A549 (cell line): Measurements from ENCODE around the gene CHFR. TPM values are rescaled to one million over a fixed set of nuclear protein-coding genes. Genes with fewer than 3 reads are reported as not detected.

Experiments used
- ATAC-seq, 2 experiments: fragments of 200-7000 bp in 1 of 2; fragments of >200 bp in 1 of 2; cut with Nextera tagmentation in 1 of 2; cut with Tn5 transposase in 1 of 2; 3 replicates each; pipeline versions ENCODE4 v1.8.0 to v1.9.1; 2018 to 2020; ENCODE audit warnings: mild to moderate bottlenecking in 1 of 2, moderate library complexity in 1 of 2
- CTCF ChIA-PET: fragments of 300-600 bp; sonication (Branson Sonifier 250); formaldehyde crosslinking; extraction: SDS; loops from one replicate; lab custom pipeline; 2021; ENCODE audit warnings: antibody characterized with exemption, inconsistent platforms; lab: Yijun Ruan, JAX
- POLR2A ChIA-PET: fragments of 350-600 bp; formaldehyde crosslinking; extraction: SDS; loops from one replicate; lab custom pipeline; 2021; ENCODE audit warnings: antibody characterized with exemption, inconsistent platforms; lab: Yijun Ruan, JAX
- DNase-seq, 2 experiments: peaks; one replicate each; pipeline versions ENCODE4 v3.0.0 to v3.0.0-alpha.2; 2011 to 2016; ENCODE audit warnings: low read depth in 1 of 2, low spot score in 1 of 2
- FAIRE-seq: peaks from 2 replicates; lab custom pipeline; 2011; peaks lifted over from hg19 to GRCh38; lab: Jason Lieb, UNC
- H3K27ac ChIP-seq, 2 experiments: fragments of >200 bp; sonication (Bioruptor Twin); formaldehyde crosslinking; 3 replicates each; pipeline ENCODE4 v1.5.1; 2016 to 2017
- H3K4me1 ChIP-seq: fragments of >200 bp; sonication (Bioruptor Twin); formaldehyde crosslinking; 3 replicates; pipeline ENCODE4 v1.6.1; 2016
- H3K4me2 ChIP-seq: fragments of >200 bp; sonication (Bioruptor Twin); formaldehyde crosslinking; 3 replicates; pipeline ENCODE4 v1.6.1; 2016
- H3K4me3 ChIP-seq: fragments of >200 bp; sonication (Bioruptor Twin); formaldehyde crosslinking; 3 replicates; pipeline ENCODE4 v1.5.1; 2016
- H3K9me3 ChIP-seq: fragments of >200 bp; sonication (Bioruptor Twin); formaldehyde crosslinking; 3 replicates; pipeline ENCODE4 v1.6.1; 2016
- CEBPB ChIP-seq, 2 experiments: fragments of >200 bp in 1 of 2; sonication (Bioruptor Twin) in 1 of 2; formaldehyde crosslinking in 1 of 2; IDR thresholded peaks; 2 replicates each; pipeline ENCODE4 v1.6.1; 2012 to 2016
- EHF ChIP-seq: fragments of 250-450 bp; sonication (Bioruptor Pico); IDR thresholded peaks from 2 replicates; pipeline ENCODE4 v1.5.0; 2020; ENCODE audit warnings: mild to moderate bottlenecking
- FOSB ChIP-seq: fragments of 250-450 bp; sonication (Bioruptor Pico); IDR thresholded peaks from 2 replicates; pipeline ENCODE4 v1.5.0; 2020; ENCODE audit warnings: mild to moderate bottlenecking, moderate library complexity
- FOXS1 ChIP-seq: fragments of 250-450 bp; sonication (Bioruptor Pico); IDR thresholded peaks from 2 replicates; pipeline ENCODE4 v1.5.0; 2020; ENCODE audit warnings: mild to moderate bottlenecking, moderate library complexity
- HDAC2 ChIP-seq: fragments of 200-600 bp; sonication (generic); IDR thresholded peaks from 2 replicates; pipeline ENCODE4 v1.6.1; 2016
- JUNB ChIP-seq: fragments of >200 bp; sonication (Bioruptor Twin); formaldehyde crosslinking; IDR thresholded peaks from 2 replicates; pipeline ENCODE4 v1.6.1; 2016
- MAZ ChIP-seq: fragments of 150-350 bp; IDR thresholded peaks from 2 replicates; pipeline ENCODE4 v1.6.1; 2014; ENCODE audit warnings: antibody characterized with exemption, low read depth, low read length, borderline replicate concordance
- POLR2A ChIP-seq: IDR thresholded peaks from 2 replicates; pipeline ENCODE4 v1.6.1; 2012; ENCODE audit warnings: mild to moderate bottlenecking, low read length
- RAD21 ChIP-seq, 2 experiments: fragments of >200 bp in 1 of 2; sonication (Bioruptor Twin) in 1 of 2; formaldehyde crosslinking in 1 of 2; IDR thresholded peaks in 1 of 2; conservative IDR thresholded peaks in 1 of 2; 2 replicates in 1 of 2; 3 replicates in 1 of 2; pipeline ENCODE4 v1.6.1; 2012 to 2018; ENCODE audit warnings: inconsistent platforms in 1 of 2
- RARB ChIP-seq: fragments of 250-450 bp; sonication (Bioruptor Pico); IDR thresholded peaks from 2 replicates; pipeline ENCODE4 v1.8.0; 2021; ENCODE audit warnings: mild to moderate bottlenecking, moderate library complexity
- SMC3 ChIP-seq: fragments of >200 bp; sonication (Bioruptor Twin); formaldehyde crosslinking; IDR thresholded peaks from 3 replicates; pipeline ENCODE4 v1.6.1; 2018; ENCODE audit warnings: inconsistent platforms
- WGBS: methylation state at CpG from one replicate; pipeline ENCODE4 v1.1.6; 2017; ENCODE audit errors: missing lambda C conversion rate; 5-methylcytosine and 5-hydroxymethylcytosine counted together
- polyA plus RNA-seq, 4 experiments: library from polyadenylated mRNA; depleted of rRNA in 3 of 4; stranded (reverse); fragments of >200 nt; fragmentation: RNase III in 1 of 4; extraction: RNeasy Plus Mini Kit Qiagen cat#74134 plus additional on column Dnase treatment in 1 of 4; gene quantifications; 2 replicates in 3 of 4; 3 replicates in 1 of 4; pipeline ENCODE4 v1.2.3, GENCODE V29; 2011 to 2017
- TF ChIP-seq, protein P1 (sequence below): fragments of >200 bp; sonication (Bioruptor Twin); formaldehyde crosslinking; IDR thresholded peaks from 3 replicates; pipeline ENCODE4 v1.5.1; 2016
- TF ChIP-seq, protein P2 (sequence below): fragments of 250-450 bp; sonication (Bioruptor Pico); IDR thresholded peaks from 2 replicates; pipeline ENCODE4 v1.5.0; 2021; ENCODE audit warnings: mild to moderate bottlenecking, moderate library complexity, borderline replicate concordance

CHFR gene
- polyA plus RNA-seq, 2 of the 4 experiments (the other 2 are of a cell fraction) = 20.9 to 38.8 TPM

- 93% methylated on average over 51 of the region's 51 CpGs for WGBS
- no peak for ATAC-seq
- no peak for FAIRE-seq
- ChIA-PET POLR2A (no interaction called here), CTCF (interaction anchor here (1.1 kb wide), 1 partner anchor 24 kb away, joined by 3 read pairs; the partner anchor contains the start of gene GOLGA3)
- no peak overlapping the region for H3K4me2 ChIP-seq
- DNase-seq = no peak
- H3K4me3 ChIP-seq = no peak overlapping the region
- no peaks in the 10 kb centered on the region for H3K9me3 ChIP-seq
- TF ChIP-seq MAZ = no peak
- no peak for TF ChIP-seq CEBPB (IDR thresholded peaks at IDR 0.05)
- no peak for TF ChIP-seq JUNB
- no peak for TF ChIP-seq SMC3
- no peak for TF ChIP-seq POLR2A
- no peak for TF ChIP-seq FOXS1 (CRISPR knock-in tag)
- no peak for TF ChIP-seq RARB (CRISPR knock-in tag)
- TF ChIP-seq, protein P1, sequence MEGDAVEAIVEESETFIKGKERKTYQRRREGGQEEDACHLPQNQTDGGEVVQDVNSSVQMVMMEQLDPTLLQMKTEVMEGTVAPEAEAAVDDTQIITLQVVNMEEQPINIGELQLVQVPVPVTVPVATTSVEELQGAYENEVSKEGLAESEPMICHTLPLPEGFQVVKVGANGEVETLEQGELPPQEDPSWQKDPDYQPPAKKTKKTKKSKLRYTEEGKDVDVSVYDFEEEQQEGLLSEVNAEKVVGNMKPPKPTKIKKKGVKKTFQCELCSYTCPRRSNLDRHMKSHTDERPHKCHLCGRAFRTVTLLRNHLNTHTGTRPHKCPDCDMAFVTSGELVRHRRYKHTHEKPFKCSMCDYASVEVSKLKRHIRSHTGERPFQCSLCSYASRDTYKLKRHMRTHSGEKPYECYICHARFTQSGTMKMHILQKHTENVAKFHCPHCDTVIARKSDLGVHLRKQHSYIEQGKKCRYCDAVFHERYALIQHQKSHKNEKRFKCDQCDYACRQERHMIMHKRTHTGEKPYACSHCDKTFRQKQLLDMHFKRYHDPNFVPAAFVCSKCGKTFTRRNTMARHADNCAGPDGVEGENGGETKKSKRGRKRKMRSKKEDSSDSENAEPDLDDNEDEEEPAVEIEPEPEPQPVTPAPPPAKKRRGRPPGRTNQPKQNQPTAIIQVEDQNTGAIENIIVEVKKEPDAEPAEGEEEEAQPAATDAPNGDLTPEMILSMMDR = no peak
- TF ChIP-seq FOSB = no peak
- TF ChIP-seq EHF (CRISPR knock-in tag) = no peak
- H3K27ac ChIP-seq = no peak overlapping the region
- H3K4me1 ChIP-seq = no peaks in the 10 kb centered on the region
Measured at GRCh38 chr12:132853285-132854092, 33.9 kb downstream of the CHFR start.

DNA sequence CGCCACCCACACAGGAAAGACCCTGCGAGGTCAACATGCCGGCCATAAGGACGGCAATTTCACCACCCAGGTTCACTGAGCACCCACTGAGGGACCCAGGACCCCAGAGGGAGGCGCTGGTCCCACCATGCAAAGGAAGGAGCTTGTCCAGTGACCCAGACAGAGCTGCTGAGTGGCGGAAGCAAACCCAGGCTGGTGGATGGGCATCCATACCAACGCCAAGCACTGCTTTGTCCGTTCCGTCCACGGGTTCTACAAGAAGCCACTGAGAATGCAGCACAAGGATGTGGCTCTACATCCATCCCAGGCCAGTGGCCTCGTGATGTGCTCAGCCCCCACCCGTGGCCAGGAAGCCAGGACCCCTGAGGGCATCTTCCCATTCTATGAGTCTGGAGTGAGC, 34.9 kb downstream of the CHFR start:
- 96% methylated on average over 12 of the region's 12 CpGs for WGBS
- H3K9me3 ChIP-seq = no peaks in the 10 kb centered on the region
- no peak for ATAC-seq
- no peak overlapping the region for H3K4me2 ChIP-seq
- FAIRE-seq = no peak
- TF ChIP-seq RAD21 (conservative IDR thresholded peaks at IDR 0.05 in 1 of 2, IDR thresholded peaks at IDR 0.05 in 1 of 2) = no peak
- TF ChIP-seq FOXS1 (CRISPR knock-in tag) = no peak
- no peak for DNase-seq
- POLR2A ChIA-PET = no interaction called here
- CTCF ChIA-PET = interaction anchor here (1.1 kb wide), 1 partner anchor 23 kb away, joined by 3 read pairs; the partner anchor contains the start of gene GOLGA3
- H3K27ac ChIP-seq = no peak overlapping the region
- no peak overlapping the region for H3K4me3 ChIP-seq
- no peaks in the 10 kb centered on the region for H3K4me1 ChIP-seq

- DNase-seq (no peak), ATAC-seq (no peak), FAIRE-seq (no peak)
- H3K27ac ChIP-seq = no peak overlapping the region
- ChIA-PET POLR2A (no interaction called here), CTCF (interaction anchor here (0.8 kb wide), 1 partner anchor 18 kb away, joined by 3 read pairs; no protein-coding TSS in a partner anchor)
- TF ChIP-seq, protein P2, sequence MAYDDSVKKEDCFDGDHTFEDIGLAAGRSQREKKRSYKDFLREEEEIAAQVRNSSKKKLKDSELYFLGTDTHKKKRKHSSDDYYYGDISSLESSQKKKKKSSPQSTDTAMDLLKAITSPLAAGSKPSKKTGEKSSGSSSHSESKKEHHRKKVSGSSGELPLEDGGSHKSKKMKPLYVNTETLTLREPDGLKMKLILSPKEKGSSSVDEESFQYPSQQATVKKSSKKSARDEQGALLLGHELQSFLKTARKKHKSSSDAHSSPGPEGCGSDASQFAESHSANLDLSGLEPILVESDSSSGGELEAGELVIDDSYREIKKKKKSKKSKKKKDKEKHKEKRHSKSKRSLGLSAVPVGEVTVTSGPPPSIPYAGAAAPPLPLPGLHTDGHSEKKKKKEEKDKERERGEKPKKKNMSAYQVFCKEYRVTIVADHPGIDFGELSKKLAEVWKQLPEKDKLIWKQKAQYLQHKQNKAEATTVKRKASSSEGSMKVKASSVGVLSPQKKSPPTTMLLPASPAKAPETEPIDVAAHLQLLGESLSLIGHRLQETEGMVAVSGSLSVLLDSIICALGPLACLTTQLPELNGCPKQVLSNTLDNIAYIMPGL (CRISPR knock-in tag) = no peak
- TF ChIP-seq EHF (CRISPR knock-in tag) = no peak
- H3K9me3 ChIP-seq = no peaks in the 10 kb centered on the region
- H3K4me1 ChIP-seq = no peaks in the 10 kb centered on the region
- no peak overlapping the region for H3K4me2 ChIP-seq
- WGBS = 95% methylated on average over 25 of the region's 25 CpGs
- H3K4me3 ChIP-seq = no peak overlapping the region
Measured at GRCh38 chr12:132851465-132851864, 35.9 kb downstream of the CHFR start.

GRCh38 chr12:132850291-132850690, 37.1 kb downstream of the CHFR start:
- WGBS = 84% methylated on average over 15 of the region's 16 CpGs
- FAIRE-seq = no peak
- POLR2A ChIA-PET = no interaction called here
- Histone ChIP-seq H3K27ac (no peak overlapping the region), H3K9me3 (no peaks in the 10 kb centered on the region), H3K4me3 (no peak overlapping the region), H3K4me1 (no peaks in the 10 kb centered on the region), H3K4me2 (no peak overlapping the region)
- no peak for DNase-seq
- CTCF ChIA-PET = no interaction called here
- no peak for ATAC-seq
- TF ChIP-seq HDAC2 = no peak
